GM21528 (cell line): Measurements from ENCODE around the gene MCOLN1.

ENCODE experiments used
- ATAC-seq: cut with Tn5 transposase; IDR thresholded peaks from one replicate; pipeline ENCODE4 v1.9.1; 2021; ENCODE audit warnings: mild to moderate bottlenecking, moderate library complexity; ENCODE audit not compliant: unreplicated experiment, low FRiP score

The MCOLN1 gene

GRCh38 chr19:7540761-7541474 is 18.5 kb downstream of the MCOLN1 start:
- ATAC-seq: no peak

- no peak for ATAC-seq
Measured at GRCh38 chr19:7541475-7541824, 19.0 kb downstream of the MCOLN1 start.

GRCh38 chr19:7541828-7542443 is 19.5 kb downstream of the MCOLN1 start:
- ATAC-seq: no peak

GRCh38 chr19:7542556-7543348 is 20.3 kb downstream of the MCOLN1 start:
- ATAC-seq: no peak

GRCh38 chr19:7544626-7545025 is 22.2 kb downstream of the MCOLN1 start:
- ATAC-seq: no peak

GRCh38 chr19:7545300-7545699 is 22.9 kb downstream of the MCOLN1 start:
- no peak for ATAC-seq

GRCh38 chr19:7545904-7546303 is 23.5 kb downstream of the MCOLN1 start:
- ATAC-seq: no peak

- ATAC-seq: no peak
Measured at GRCh38 chr19:7547159-7547558, 24.7 kb downstream of the MCOLN1 start.

- ATAC-seq: no peak
Measured at GRCh38 chr19:7549429-7550148, 27.2 kb downstream of the MCOLN1 start.

GRCh38 chr19:7550169-7550770 is 27.8 kb downstream of the MCOLN1 start:
- ATAC-seq: no peak

GRCh38 chr19:7550987-7551761 is 28.8 kb downstream of the MCOLN1 start:
- no peak for ATAC-seq

GRCh38 chr19:7552781-7553180 is 30.4 kb downstream of the MCOLN1 start:
- no peak for ATAC-seq

- no peak for ATAC-seq
Measured at GRCh38 chr19:7554565-7554964, 32.1 kb downstream of the MCOLN1 start.

GRCh38 chr19:7554990-7555864 is 32.8 kb downstream of the MCOLN1 start:
- no peak for ATAC-seq

GRCh38 chr19:7556696-7557315 is 34.4 kb downstream of the MCOLN1 start:
- no peak for ATAC-seq

GRCh38 chr19:7558667-7559066 is 36.2 kb downstream of the MCOLN1 start:
- no peak for ATAC-seq

- no peak for ATAC-seq
Measured at GRCh38 chr19:7559102-7559501, 36.7 kb downstream of the MCOLN1 start.

- ATAC-seq: no peak
Measured at GRCh38 chr19:7560255-7560654, 37.8 kb downstream of the MCOLN1 start.
